GM23338 (cell line): Measurements from ENCODE around the gene KPTN. TPM values are rescaled to one million over a fixed set of nuclear protein-coding genes. Genes with fewer than 3 reads are reported as not detected.

Source experiments
- ATAC-seq: fragments of 200-7000 bp; cut with Tn5 transposase; 3 replicates; pipeline ENCODE4 v1.9.1; 2020
- DNase-seq: peaks from one replicate; pipeline ENCODE4 v3.0.0-alpha.2; 2015; ENCODE audit warnings: low spot score
- H2AFZ ChIP-seq: fragments of 200-600 bp; sonication (generic); 2 replicates; pipeline ENCODE4 v1.8.0; 2016; ENCODE audit warnings: antibody characterized with exemption, mild to moderate bottlenecking, moderate library complexity
- H3F3A ChIP-seq: fragments of 200-600 bp; sonication (generic); replicated peaks from 2 replicates; pipeline ENCODE4 v1.8.0; 2017; ENCODE audit warnings: antibody characterized with exemption, mixed run types, low read depth
- H3K27ac ChIP-seq: fragments of 200-600 bp; sonication (generic); 2 replicates; pipeline ENCODE4 v1.6.1; 2016; ENCODE audit warnings: low read depth
- H3K27me3 ChIP-seq: fragments of 200-600 bp; sonication (generic); 2 replicates; pipeline ENCODE4 v1.8.0; 2016; ENCODE audit warnings: mild to moderate bottlenecking, mixed run types, moderate library complexity; ENCODE audit not compliant: insufficient read depth
- H3K36me3 ChIP-seq: fragments of 200-600 bp; sonication (generic); 2 replicates; pipeline ENCODE4 v1.8.0; 2016; ENCODE audit warnings: mild to moderate bottlenecking; ENCODE audit not compliant: insufficient read depth
- H3K4me1 ChIP-seq: fragments of 200-600 bp; sonication (generic); 2 replicates; pipeline ENCODE4 v1.8.0; 2016; ENCODE audit warnings: mild to moderate bottlenecking, moderate library complexity; ENCODE audit not compliant: insufficient read depth
- H3K4me2 ChIP-seq: fragments of 200-600 bp; sonication (generic); 2 replicates; pipeline ENCODE4 v1.7.1; 2017; ENCODE audit warnings: mixed run types
- H3K4me3 ChIP-seq: fragments of 200-600 bp; sonication (generic); 2 replicates; pipeline ENCODE4 v1.6.1; 2016; ENCODE audit warnings: mixed run types
- H3K79me2 ChIP-seq: fragments of 200-600 bp; sonication (generic); replicated peaks from 2 replicates; pipeline ENCODE4 v1.8.0; 2017; ENCODE audit warnings: mild to moderate bottlenecking; ENCODE audit not compliant: insufficient read depth
- H3K9me2 ChIP-seq: fragments of 200-600 bp; sonication (generic); 2 replicates; pipeline ENCODE4 v1.8.0; 2017; ENCODE audit not compliant: insufficient read depth
- H4K20me1 ChIP-seq: fragments of 200-600 bp; sonication (generic); replicated peaks from 2 replicates; pipeline ENCODE4 v1.8.0; 2017; ENCODE audit warnings: mild to moderate bottlenecking; ENCODE audit not compliant: insufficient read depth
- H3K27ac Mint-ChIP-seq: 2 replicates; pipeline ENCODE4 v1.8.0; 2020; ENCODE audit warnings: inconsistent platforms, mild to moderate bottlenecking, moderate library complexity, mixed read lengths
- H3K27me3 Mint-ChIP-seq: 3 replicates; pipeline ENCODE4 v1.8.0; 2022; ENCODE audit warnings: low read depth, mild to moderate bottlenecking, moderate library complexity, mixed read lengths, inconsistent platforms; ENCODE audit not compliant: insufficient read depth, poor library complexity
- H3K36me3 Mint-ChIP-seq: 3 replicates; pipeline ENCODE4 v1.8.0; 2021; ENCODE audit warnings: low read depth, mild to moderate bottlenecking, inconsistent platforms, moderate library complexity, mixed read lengths
- H3K4me1 Mint-ChIP-seq: 3 replicates; pipeline ENCODE4 v1.8.0; 2020; ENCODE audit warnings: mild to moderate bottlenecking, inconsistent platforms, mixed read lengths
- H3K4me3 Mint-ChIP-seq: 3 replicates; pipeline ENCODE4 v1.8.0; 2021; ENCODE audit warnings: moderate library complexity, mild to moderate bottlenecking, inconsistent platforms, mixed read lengths
- H3K9me3 Mint-ChIP-seq: 3 replicates; pipeline ENCODE4 v1.8.0; 2020; ENCODE audit warnings: moderate library complexity, mild to moderate bottlenecking, inconsistent platforms, mixed read lengths
- CREB1 ChIP-seq: fragments of 250-450 bp; sonication (Bioruptor Pico); IDR thresholded peaks from 2 replicates; pipeline ENCODE4 v1.5.0; 2020; ENCODE audit warnings: low read depth, mild to moderate bottlenecking, moderate library complexity
- EZH2 ChIP-seq: fragments of 200-600 bp; sonication (generic); IDR thresholded peaks from one replicate; pipeline ENCODE4 v1.8.0; 2017; ENCODE audit warnings: antibody characterized with exemption, mild to moderate bottlenecking, low read depth; ENCODE audit not compliant: unreplicated experiment
- EZH2phosphoT487 ChIP-seq: fragments of 200-600 bp; sonication (generic); IDR thresholded peaks from one replicate; pipeline ENCODE4 v1.8.1; 2018; ENCODE audit warnings: antibody characterized with exemption; ENCODE audit not compliant: unreplicated experiment
- NANOG ChIP-seq: IDR thresholded peaks from 2 replicates; pipeline ENCODE4 v1.6.1; 2016; ENCODE audit warnings: antibody characterized with exemption, borderline replicate concordance
- STAT1 ChIP-seq: IDR thresholded peaks from one replicate; pipeline ENCODE4 v1.6.1; 2016; ENCODE audit warnings: antibody characterized with exemption; ENCODE audit not compliant: unreplicated experiment
- ZNF114 ChIP-seq: fragments of 250-450 bp; sonication (Bioruptor Pico); IDR thresholded peaks from 2 replicates; pipeline ENCODE4 v1.5.0; 2020; ENCODE audit warnings: mild to moderate bottlenecking, moderate library complexity
- ZNF331 ChIP-seq: fragments of 250-450 bp; sonication (Bioruptor Pico); IDR thresholded peaks from 2 replicates; pipeline ENCODE4 v1.5.0; 2020; ENCODE audit warnings: low read depth, mild to moderate bottlenecking, moderate library complexity
- ZNF462 ChIP-seq: fragments of 250-450 bp; sonication (Bioruptor Pico); IDR thresholded peaks from 2 replicates; pipeline ENCODE4 v1.5.0; 2020; ENCODE audit warnings: mild to moderate bottlenecking, moderate library complexity
- polyA plus RNA-seq: library from polyadenylated mRNA; unstranded; fragments of >200 nt; fragmentation: Nextera tagmentation; extraction: Ambion mirVana; gene quantifications from 2 replicates; pipeline ENCODE4 v1.2.1, GENCODE V29; 2016
- total RNA-seq: library from RNA; depleted of rRNA; stranded (reverse); fragments of >200 nt; shearing (Covaris generic); gene quantifications from 2 replicates; pipeline ENCODE4 v1.2.3, GENCODE V29; 2014
- TF ChIP-seq, protein P1 (sequence below): IDR thresholded peaks from one replicate; pipeline ENCODE4 v1.6.1; 2018; ENCODE audit warnings: antibody characterized with exemption; ENCODE audit not compliant: unreplicated experiment
- TF ChIP-seq, protein P2 (sequence below), 2 experiments: fragments of 200-600 bp in 1 of 2; sonication (generic) in 1 of 2; conservative IDR thresholded peaks; 2 replicates each; pipeline versions ENCODE4 v1.5.1 to v1.6.1; 2016 to 2017; ENCODE audit warnings: antibody characterized with exemption in 2 of 2, low read depth in 2 of 2, mild to moderate bottlenecking in 2 of 2, moderate library complexity in 1 of 2

KPTN gene
- total and polyA plus RNA-seq, 2 experiments from 2014 or later, result 19.8 to 26.2 TPM

GRCh38 chr19:47520839-47521238, 36.8 kb upstream of the KPTN start (continued):
- TF ChIP-seq ZNF462 (CRISPR knock-in tag) (no peak), STAT1 (no peak), ZNF331 (CRISPR knock-in tag) (no peak), EZH2phosphoT487 (no peak)

DNA sequence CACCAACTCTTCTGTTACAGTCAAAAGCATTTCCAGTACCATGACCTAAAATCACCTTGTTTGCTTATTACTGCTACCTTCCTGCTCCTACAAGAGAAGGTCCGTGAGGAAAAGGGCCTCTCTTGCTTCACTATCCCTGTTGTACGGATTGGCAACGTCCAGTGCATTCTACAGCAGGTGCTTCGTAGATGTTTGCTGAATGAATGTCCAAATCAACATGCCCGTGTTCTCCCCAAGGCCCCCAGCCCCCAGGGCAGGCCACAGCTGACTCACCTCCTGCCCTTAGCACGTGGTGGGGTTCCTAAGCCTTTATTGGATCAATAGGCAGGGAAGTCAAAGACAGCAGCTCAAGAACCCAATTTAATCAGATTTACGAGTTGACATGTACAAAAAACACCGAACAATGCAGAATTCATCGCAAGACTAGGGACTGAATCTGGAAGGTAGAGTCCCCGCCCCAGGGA, 36.4 kb upstream of the KPTN start:
- Histone ChIP-seq H3K27ac (no peak overlapping the region), H3F3A (no peaks in the 10 kb centered on the region; the same call in 1 of the 2 replicates), H3K4me1 (peaks cover 9% of the 10 kb centered on the region; the same call in 1 of the 2 replicates), H3K9me2 (no peaks in the 10 kb centered on the region), H3K79me2 (no peaks in the 10 kb centered on the region), H3K27me3 (no peaks in the 10 kb centered on the region), H3K4me3 (no peak overlapping the region), H2AFZ (peak overlapping the region; percentile 86; the same call in 1 of the 2 replicates), H4K20me1 (no peaks in the 10 kb centered on the region), H3K4me2 (no peak overlapping the region), H3K36me3 (no peaks in the 10 kb centered on the region)
- Mint-ChIP-seq H3K4me1 (peaks cover 9% of the 10 kb centered on the region; the same call in 2 of the 3 replicates), H3K9me3 (no peaks in the 10 kb centered on the region), H3K27ac (no peak overlapping the region), H3K4me3 (no peak overlapping the region), H3K27me3 (peaks cover 13% of the 10 kb centered on the region), H3K36me3 (no peaks in the 10 kb centered on the region)
- no peak for DNase-seq
- ATAC-seq, result no peak
- TF ChIP-seq CREB1 (no peak), NANOG (no peak), ZNF114 (CRISPR knock-in tag) (no peak), EZH2phosphoT487 (no peak), EZH2 (no peak), STAT1 (no peak)
- TF ChIP-seq, protein P1, sequence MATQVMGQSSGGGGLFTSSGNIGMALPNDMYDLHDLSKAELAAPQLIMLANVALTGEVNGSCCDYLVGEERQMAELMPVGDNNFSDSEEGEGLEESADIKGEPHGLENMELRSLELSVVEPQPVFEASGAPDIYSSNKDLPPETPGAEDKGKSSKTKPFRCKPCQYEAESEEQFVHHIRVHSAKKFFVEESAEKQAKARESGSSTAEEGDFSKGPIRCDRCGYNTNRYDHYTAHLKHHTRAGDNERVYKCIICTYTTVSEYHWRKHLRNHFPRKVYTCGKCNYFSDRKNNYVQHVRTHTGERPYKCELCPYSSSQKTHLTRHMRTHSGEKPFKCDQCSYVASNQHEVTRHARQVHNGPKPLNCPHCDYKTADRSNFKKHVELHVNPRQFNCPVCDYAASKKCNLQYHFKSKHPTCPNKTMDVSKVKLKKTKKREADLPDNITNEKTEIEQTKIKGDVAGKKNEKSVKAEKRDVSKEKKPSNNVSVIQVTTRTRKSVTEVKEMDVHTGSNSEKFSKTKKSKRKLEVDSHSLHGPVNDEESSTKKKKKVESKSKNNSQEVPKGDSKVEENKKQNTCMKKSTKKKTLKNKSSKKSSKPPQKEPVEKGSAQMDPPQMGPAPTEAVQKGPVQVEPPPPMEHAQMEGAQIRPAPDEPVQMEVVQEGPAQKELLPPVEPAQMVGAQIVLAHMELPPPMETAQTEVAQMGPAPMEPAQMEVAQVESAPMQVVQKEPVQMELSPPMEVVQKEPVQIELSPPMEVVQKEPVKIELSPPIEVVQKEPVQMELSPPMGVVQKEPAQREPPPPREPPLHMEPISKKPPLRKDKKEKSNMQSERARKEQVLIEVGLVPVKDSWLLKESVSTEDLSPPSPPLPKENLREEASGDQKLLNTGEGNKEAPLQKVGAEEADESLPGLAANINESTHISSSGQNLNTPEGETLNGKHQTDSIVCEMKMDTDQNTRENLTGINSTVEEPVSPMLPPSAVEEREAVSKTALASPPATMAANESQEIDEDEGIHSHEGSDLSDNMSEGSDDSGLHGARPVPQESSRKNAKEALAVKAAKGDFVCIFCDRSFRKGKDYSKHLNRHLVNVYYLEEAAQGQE, result no peak
- TF ChIP-seq, protein P2, sequence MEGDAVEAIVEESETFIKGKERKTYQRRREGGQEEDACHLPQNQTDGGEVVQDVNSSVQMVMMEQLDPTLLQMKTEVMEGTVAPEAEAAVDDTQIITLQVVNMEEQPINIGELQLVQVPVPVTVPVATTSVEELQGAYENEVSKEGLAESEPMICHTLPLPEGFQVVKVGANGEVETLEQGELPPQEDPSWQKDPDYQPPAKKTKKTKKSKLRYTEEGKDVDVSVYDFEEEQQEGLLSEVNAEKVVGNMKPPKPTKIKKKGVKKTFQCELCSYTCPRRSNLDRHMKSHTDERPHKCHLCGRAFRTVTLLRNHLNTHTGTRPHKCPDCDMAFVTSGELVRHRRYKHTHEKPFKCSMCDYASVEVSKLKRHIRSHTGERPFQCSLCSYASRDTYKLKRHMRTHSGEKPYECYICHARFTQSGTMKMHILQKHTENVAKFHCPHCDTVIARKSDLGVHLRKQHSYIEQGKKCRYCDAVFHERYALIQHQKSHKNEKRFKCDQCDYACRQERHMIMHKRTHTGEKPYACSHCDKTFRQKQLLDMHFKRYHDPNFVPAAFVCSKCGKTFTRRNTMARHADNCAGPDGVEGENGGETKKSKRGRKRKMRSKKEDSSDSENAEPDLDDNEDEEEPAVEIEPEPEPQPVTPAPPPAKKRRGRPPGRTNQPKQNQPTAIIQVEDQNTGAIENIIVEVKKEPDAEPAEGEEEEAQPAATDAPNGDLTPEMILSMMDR (conservative IDR thresholded peaks at IDR 0.05; ENCODE audit: low read depth in 2 of 2), result no peak
